OCI-LY7 (cell line): ENCODE measurements around the gene APPBP2.

Experiments used
- CTCF ChIP-seq: fragments of 200-600 bp; sonication (generic); conservative IDR thresholded peaks from 2 replicates; pipeline ENCODE4 v1.5.1; 2014; ENCODE audit warnings: mild to moderate bottlenecking, antibody characterized with exemption, low read length, moderate library complexity, mixed read lengths
- EZH2phosphoT487 ChIP-seq: fragments of 200-600 bp; sonication (generic); IDR thresholded peaks from 2 replicates; pipeline ENCODE4 v1.6.1; 2018; ENCODE audit warnings: low read depth, borderline replicate concordance, mild to moderate bottlenecking, mixed run types, antibody characterized with exemption, low read length, moderate library complexity, mixed read lengths

- TF ChIP-seq EZH2phosphoT487, result no peak
- no peak for TF ChIP-seq CTCF
These were observed 12.0 kb downstream of the APPBP2 start for GRCh38 chr17:60514053-60514452.
